Naive B cell (primary cell): Measurements from ENCODE around the gene RELCH. TPM values are rescaled to one million over a fixed set of nuclear protein-coding genes. Genes with fewer than 3 reads are reported as not detected.
A peak's percentile ranks its signal among the peaks of the same experiment; 100 is the strongest.
"Not testable (repeated sequence)": the region's sequence is repeated elsewhere in the genome, so short reads cannot be mapped to it uniquely, and the experiment has no call there.

Experiments
- ATAC-seq, 2 donors: fragments of 150-1000 bp; cut with Tn5 transposase; 2 replicates each; pipeline ENCODE4 v1.10.0; 2021; ENCODE audit warnings: low read depth in 2 of 2, mild to moderate bottlenecking in 2 of 2, moderate library complexity in 2 of 2
- DNase-seq: peaks from one replicate; pipeline ENCODE4 v3.0.0; 2022
- H3K27ac Mint-ChIP-seq, 6 donors: one replicate each; pipeline ENCODE4 v1.8.0; 2020 to 2022; ENCODE audit warnings: mild to moderate bottlenecking in 6 of 6, mixed read lengths in 6 of 6, moderate library complexity in 5 of 6, inconsistent platforms in 2 of 6
- H3K27me3 Mint-ChIP-seq, 3 donors: one replicate each; pipeline ENCODE4 v1.8.0; 2021 to 2022; ENCODE audit warnings: mixed read lengths in 3 of 3, mild to moderate bottlenecking in 1 of 3
- H3K36me3 Mint-ChIP-seq, 2 donors: one replicate each; pipeline ENCODE4 v1.8.0; 2020 to 2022; ENCODE audit warnings: mixed read lengths in 2 of 2, inconsistent platforms in 1 of 2, mild to moderate bottlenecking in 1 of 2
- H3K4me1 Mint-ChIP-seq, 3 donors: one replicate each; pipeline ENCODE4 v1.8.0; 2020 to 2022; ENCODE audit warnings: mixed read lengths in 3 of 3, inconsistent platforms in 1 of 3, mild to moderate bottlenecking in 1 of 3, moderate library complexity in 1 of 3
- H3K4me3 Mint-ChIP-seq, 8 donors: one replicate each; pipeline ENCODE4 v1.8.0; 2020 to 2022; ENCODE audit warnings: mild to moderate bottlenecking in 8 of 8, mixed read lengths in 8 of 8, moderate library complexity in 8 of 8, inconsistent platforms in 2 of 8
- H3K9me3 Mint-ChIP-seq, 7 donors: one replicate each; pipeline ENCODE4 v1.8.0; 2020 to 2022; ENCODE audit warnings: mixed read lengths in 7 of 7, mild to moderate bottlenecking in 5 of 7, inconsistent platforms in 2 of 7, moderate library complexity in 1 of 7
- polyA plus RNA-seq, 6 donors: library from polyadenylated mRNA; unstranded; fragments of 300-500 nt; fragmentation: Illumina TruSeq; gene quantifications; one replicate each; pipeline ENCODE4 v1.2.3, GENCODE V29; 2021; ENCODE audit warnings: low read depth in 6 of 6

Gene RELCH
- polyA plus RNA-seq: 10 to 100 TPM in 5 of 6 donors, 1 to 10 TPM in 1; 6.9 to 19.6 (median 11.8) TPM

DNA sequence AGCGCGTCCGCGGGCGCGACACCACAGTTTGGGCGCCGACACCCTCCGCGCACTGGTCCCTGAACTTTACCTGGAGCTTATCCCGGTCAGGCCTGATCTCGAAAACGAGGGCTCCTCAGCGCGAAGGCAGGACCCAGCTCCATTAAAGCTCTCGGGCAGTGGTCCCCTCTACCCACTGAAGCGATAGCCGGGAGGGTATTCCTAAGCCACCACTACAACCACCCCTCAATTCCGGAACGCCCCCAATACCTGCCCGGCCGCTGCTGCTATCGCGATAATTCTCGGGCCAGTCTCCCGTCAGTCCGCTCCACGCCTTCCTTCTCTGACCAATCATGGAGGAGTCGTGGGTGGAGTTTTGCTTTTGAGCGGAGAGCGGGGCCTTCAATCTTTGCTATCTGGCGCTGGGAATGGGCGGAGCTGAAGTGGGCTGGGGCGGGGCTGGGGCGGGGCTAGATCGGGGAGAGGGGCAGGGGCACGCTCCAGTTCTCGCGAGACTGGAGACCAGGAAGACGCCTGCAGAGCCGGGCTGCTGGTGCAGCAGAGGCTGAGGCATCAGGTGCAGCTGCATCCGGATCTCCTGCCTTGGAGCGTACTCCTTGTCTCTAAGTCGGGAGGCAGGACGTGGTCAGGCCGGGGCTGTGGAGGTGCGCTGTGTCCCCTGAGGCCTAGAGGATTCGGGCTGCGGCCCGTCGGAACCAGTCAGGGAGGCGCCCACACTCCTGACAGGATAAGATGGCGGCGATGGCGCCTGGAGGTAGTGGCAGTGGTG lies at the start of gene RELCH, which contains the start of gene PIGN:
Gene RELCH, plus strand, starts transcription at position 482 of the 769 bp plus-strand sequence. Its CDS starts 251 bp downstream, at position 733.
Gene PIGN, minus strand, starts transcription at position 283 of the 769 bp plus-strand sequence. CDS start 25,703 bp downstream, outside the sequence.
- ATAC-seq (peak; percentile 89 to 90), DNase-seq (peak; percentile 96)
- Mint-ChIP-seq H3K4me3 (peak within 1 kb of the TSS; percentile 96 to 100 (median 100)), H3K36me3 (peaks cover 3 to 6% of the 10 kb centered on the region in 2 donors), H3K27ac (peak within 1 kb of the TSS; percentile 93 to 99 (median 96)), H3K4me1 (peaks cover 46 to 59% (median 54%) of the 10 kb centered on the region in 3 donors), H3K27me3 (no peaks in the 10 kb centered on the region), H3K9me3 (no peaks in the 10 kb centered on the region)

GRCh38 chr18:62138461-62139235 lies 48.4 kb upstream of the RELCH start:
- H3K36me3 Mint-ChIP-seq: peaks cover 0 to 32% of the 10 kb centered on the region in 2 donors
- no peaks in the 10 kb centered on the region for H3K9me3 Mint-ChIP-seq

GRCh38 chr18:62140259-62140658 lies 46.8 kb upstream of the RELCH start:
- peaks cover 9 to 35% of the 10 kb centered on the region in 2 donors for H3K36me3 Mint-ChIP-seq

More at GRCh38 chr18:62138461-62139235, 48.4 kb upstream of the RELCH start:
- ATAC-seq: no peak
- Mint-ChIP-seq H3K4me1 (no peaks in the 10 kb centered on the region), H3K4me3 (no peak overlapping the region), H3K27me3 (no peaks in the 10 kb centered on the region), H3K27ac (no peak overlapping the region)
- no peak for DNase-seq

DNA sequence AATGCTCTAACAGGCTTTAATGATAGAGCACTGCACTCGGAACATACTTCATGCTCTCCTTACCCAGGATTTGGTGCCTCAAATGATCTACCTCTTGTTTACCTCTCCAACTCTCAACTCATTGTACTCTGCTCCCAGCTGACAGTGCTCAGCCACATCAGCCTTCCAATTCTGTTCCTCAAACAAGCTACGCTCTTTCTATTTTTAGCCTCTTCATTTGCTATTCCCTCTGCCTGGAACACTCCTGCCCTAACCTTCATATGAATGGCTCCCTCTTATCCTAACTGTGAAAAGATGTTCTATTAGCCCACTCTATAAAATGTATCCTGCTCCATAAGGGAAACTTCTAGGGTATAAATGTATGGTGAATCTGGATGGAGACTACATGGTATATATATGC lies 42.7 kb upstream of the RELCH start:
- no peak for DNase-seq
- no peaks in the 10 kb centered on the region for H3K9me3 Mint-ChIP-seq
- peaks cover 9 to 26% of the 10 kb centered on the region in 2 donors for H3K36me3 Mint-ChIP-seq
- H3K4me3 Mint-ChIP-seq: no peak overlapping the region
- H3K27ac Mint-ChIP-seq: no peak overlapping the region
- ATAC-seq: no peak
- H3K27me3 Mint-ChIP-seq: no peaks in the 10 kb centered on the region
- peaks cover 0 to 3% (median 0%) of the 10 kb centered on the region in 3 donors for H3K4me1 Mint-ChIP-seq

More at GRCh38 chr18:62140259-62140658, 46.8 kb upstream of the RELCH start:
- H3K4me3 Mint-ChIP-seq: no peak overlapping the region
- H3K27ac Mint-ChIP-seq: no peak overlapping the region
- no peaks in the 10 kb centered on the region for H3K27me3 Mint-ChIP-seq
- no peak for DNase-seq
- H3K4me1 Mint-ChIP-seq: peaks cover 0 to 3% (median 0%) of the 10 kb centered on the region in 3 donors
- H3K9me3 Mint-ChIP-seq: no peaks in the 10 kb centered on the region
- no peak for ATAC-seq

DNA sequence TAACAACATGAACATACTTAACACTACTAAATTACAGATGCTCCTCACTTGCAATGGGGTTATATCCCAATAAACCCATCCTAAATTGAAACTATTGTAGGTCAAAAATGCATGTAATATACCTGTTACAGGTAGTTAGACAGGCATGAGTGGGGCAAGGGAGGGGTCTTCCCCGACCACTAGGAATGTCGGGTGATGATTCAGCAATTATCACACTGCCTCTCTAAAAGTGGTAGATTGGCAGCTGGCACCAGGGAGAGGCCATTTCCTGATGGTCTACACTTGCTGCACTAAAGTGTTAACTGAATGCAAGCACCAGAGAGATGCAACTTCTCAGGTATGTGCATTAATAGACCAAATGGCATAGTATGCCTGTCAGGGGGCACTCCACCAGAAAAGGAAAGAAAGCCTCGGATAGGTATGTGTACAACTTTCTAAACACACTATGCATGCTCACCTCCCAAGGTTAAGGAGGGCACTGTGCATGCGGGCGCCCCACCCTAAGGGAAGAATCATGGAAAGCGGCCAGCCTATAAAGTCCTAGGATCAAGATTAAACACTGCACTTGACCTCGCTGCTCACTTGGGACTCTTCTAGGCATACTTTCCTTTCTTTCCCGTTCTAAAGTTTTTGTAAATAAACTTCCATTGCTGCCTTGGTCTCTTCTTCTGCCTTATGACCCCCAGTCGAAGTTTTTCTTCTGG lies 35.8 kb upstream of the RELCH start:
- no peak overlapping the region for H3K4me3 Mint-ChIP-seq
- H3K9me3 Mint-ChIP-seq: no peaks in the 10 kb centered on the region
- peaks cover 10 to 21% of the 10 kb centered on the region in 2 donors for H3K36me3 Mint-ChIP-seq

DNA sequence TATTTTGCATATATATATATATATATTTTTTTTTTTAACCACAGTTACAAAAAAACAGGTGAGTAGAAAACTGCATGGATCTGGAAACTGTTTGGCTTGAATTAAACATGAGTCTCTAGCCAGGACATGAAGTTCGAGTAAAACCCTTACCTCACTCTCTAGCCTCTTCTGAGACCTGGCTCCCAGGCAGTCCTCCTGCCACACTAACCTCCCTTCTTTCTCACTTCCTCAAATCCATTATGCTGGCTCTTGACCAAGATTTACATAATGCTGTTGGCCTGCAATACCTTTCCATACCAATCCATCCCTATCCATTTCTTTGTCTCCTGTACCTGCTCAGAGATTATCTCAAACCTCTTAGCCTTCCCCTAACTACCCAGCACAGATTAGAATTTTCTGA lies 34.2 kb upstream of the RELCH start:
- no peaks in the 10 kb centered on the region for H3K9me3 Mint-ChIP-seq
- ATAC-seq (no peak), DNase-seq (no peak)
- H3K27me3 Mint-ChIP-seq: no peaks in the 10 kb centered on the region
- H3K36me3 Mint-ChIP-seq: peaks cover 13 to 27% of the 10 kb centered on the region in 2 donors
- H3K27ac Mint-ChIP-seq: peak overlapping the region in 1 of 6 donors; percentile 79
- no peaks in the 10 kb centered on the region for H3K4me1 Mint-ChIP-seq
- no peak overlapping the region for H3K4me3 Mint-ChIP-seq

More for the DNA sequence above, 35.8 kb upstream of the RELCH start:
- ATAC-seq (no peak), DNase-seq (no peak)
- H3K27ac Mint-ChIP-seq: no peak overlapping the region
- H3K27me3 Mint-ChIP-seq: no peaks in the 10 kb centered on the region
- H3K4me1 Mint-ChIP-seq: no peaks in the 10 kb centered on the region

- no peak overlapping the region for H3K27ac Mint-ChIP-seq
- H3K36me3 Mint-ChIP-seq: peaks cover 11 to 41% of the 10 kb centered on the region in 2 donors
- DNase-seq (no peak), ATAC-seq (no peak)
- H3K4me1 Mint-ChIP-seq: no peaks in the 10 kb centered on the region
- no peaks in the 10 kb centered on the region for H3K27me3 Mint-ChIP-seq
- no peaks in the 10 kb centered on the region for H3K9me3 Mint-ChIP-seq
- no peak overlapping the region for H3K4me3 Mint-ChIP-seq
Measured at GRCh38 chr18:62157843-62158242, 29.2 kb upstream of the RELCH start.

- no peak for DNase-seq
- peaks cover 0 to 12% (median 4%) of the 10 kb centered on the region in 7 donors for H3K9me3 Mint-ChIP-seq
- H3K36me3 Mint-ChIP-seq: peaks cover 13 to 31% of the 10 kb centered on the region in 2 donors
- no peaks in the 10 kb centered on the region for H3K27me3 Mint-ChIP-seq
- no peak for ATAC-seq
- H3K4me1 Mint-ChIP-seq: peaks cover 5 to 24% (median 16%) of the 10 kb centered on the region in 3 donors
- no peak overlapping the region for H3K27ac Mint-ChIP-seq
- no peak overlapping the region for H3K4me3 Mint-ChIP-seq
Measured at GRCh38 chr18:62164310-62164709, 22.7 kb upstream of the RELCH start.

DNA sequence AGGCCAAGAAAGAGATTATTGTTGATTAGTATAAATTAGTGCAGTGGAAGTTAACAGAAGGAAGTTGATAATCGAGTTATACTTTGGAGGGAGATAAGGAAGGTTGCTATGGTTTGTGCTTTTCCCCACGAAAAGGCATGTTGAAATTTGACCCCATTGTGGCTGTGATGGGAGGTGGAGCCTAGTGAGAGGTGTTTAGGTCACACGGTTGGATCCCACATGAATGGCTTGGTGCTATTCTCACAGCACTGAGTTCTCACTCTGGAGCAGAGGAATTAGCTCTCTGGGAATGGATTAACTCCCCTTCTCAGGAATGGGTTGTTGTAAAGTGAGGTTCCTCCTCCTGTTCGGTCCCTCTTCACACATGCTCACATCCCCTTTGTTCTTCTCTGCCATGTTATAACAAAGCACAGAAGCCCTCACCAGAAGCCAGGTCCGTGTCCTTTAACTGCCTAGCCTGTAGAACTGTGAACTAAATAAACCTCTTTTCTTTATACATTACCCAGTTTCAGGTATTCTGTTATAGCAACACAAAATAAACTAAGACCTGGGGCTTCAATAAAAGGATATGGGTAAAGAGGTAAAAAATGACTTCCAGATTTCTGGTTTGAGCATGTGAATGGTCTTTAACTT lies 22.1 kb upstream of the RELCH start:
- Mint-ChIP-seq H3K27ac (no peak overlapping the region), H3K36me3 (peaks cover 13 to 25% of the 10 kb centered on the region in 2 donors), H3K4me3 (no peak overlapping the region), H3K9me3 (peaks cover 0 to 12% (median 4%) of the 10 kb centered on the region in 7 donors), H3K4me1 (peaks cover 11 to 24% (median 16%) of the 10 kb centered on the region in 3 donors), H3K27me3 (no peaks in the 10 kb centered on the region)
- ATAC-seq (no peak), DNase-seq (no peak)

- ATAC-seq: no peak
- Mint-ChIP-seq H3K36me3 (peaks cover 13 to 23% of the 10 kb centered on the region in 2 donors), H3K9me3 (peaks cover 0 to 12% (median 4%) of the 10 kb centered on the region in 7 donors), H3K4me1 (peaks cover 11 to 24% (median 16%) of the 10 kb centered on the region in 3 donors), H3K4me3 (no peak overlapping the region), H3K27ac (no peak overlapping the region), H3K27me3 (no peaks in the 10 kb centered on the region)
- no peak for DNase-seq
Measured at GRCh38 chr18:62165583-62165982, 21.5 kb upstream of the RELCH start.

- not testable (repeated sequence) for ATAC-seq, H3K27me3 Mint-ChIP-seq, H3K4me3 Mint-ChIP-seq, DNase-seq
- H3K9me3 Mint-ChIP-seq: peaks cover 0 to 12% (median 4%) of the 10 kb centered on the region in 7 donors
- H3K36me3 Mint-ChIP-seq: peaks cover 13 to 18% of the 10 kb centered on the region in 2 donors
- H3K4me1 Mint-ChIP-seq: peaks cover 11 to 24% (median 16%) of the 10 kb centered on the region in 3 donors
- H3K27ac Mint-ChIP-seq: peak overlapping the region in 1 of 6 donors; percentile 36
Measured at GRCh38 chr18:62166524-62166923, 20.5 kb upstream of the RELCH start.

DNA sequence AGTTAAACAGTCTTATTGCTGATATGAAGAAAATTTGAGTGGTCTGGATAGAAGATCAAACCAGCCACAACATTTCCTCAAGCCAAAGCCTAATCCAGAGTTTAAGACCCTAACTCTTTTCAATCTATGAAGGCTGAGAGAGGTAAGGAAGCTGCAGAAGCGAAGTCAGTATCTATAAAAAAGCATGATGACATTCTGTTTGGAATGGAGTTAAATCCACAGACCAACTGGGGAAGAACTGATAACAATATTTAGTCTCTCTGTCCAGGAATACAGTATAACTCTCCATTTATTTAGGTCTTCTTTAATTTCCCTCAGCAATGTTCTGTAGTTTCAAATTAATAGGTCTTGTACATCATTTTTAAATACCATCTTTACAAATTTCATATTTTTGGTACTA lies 16.2 kb upstream of the RELCH start:
- ATAC-seq: no peak
- H3K36me3 Mint-ChIP-seq: peaks cover 3 to 11% of the 10 kb centered on the region in 2 donors

More for the DNA sequence above, 16.2 kb upstream of the RELCH start:
- Mint-ChIP-seq H3K4me1 (peaks cover 11 to 12% (median 11%) of the 10 kb centered on the region in 3 donors), H3K4me3 (no peak overlapping the region), H3K9me3 (peaks cover 0 to 7% (median 1%) of the 10 kb centered on the region in 7 donors), H3K27me3 (no peaks in the 10 kb centered on the region), H3K27ac (no peak overlapping the region)
- DNase-seq: no peak
